Endothelial cell of umbilical vein (primary cell): ENCODE measurements around the gene SLC1A7. TPM values are rescaled to one million over a fixed set of nuclear protein-coding genes. Genes with fewer than 3 reads are reported as not detected.

Experiments used
- BruUV-seq: library from RNA; stranded (reverse); fragments of 400-500 nt; replicated peaks from 2 replicates; lab custom pipeline; 2021; lab: Mats Ljungman, UMichigan
- CTCF ChIA-PET: fragments of 300-600, 350-600 bp; sonication (Branson Sonifier 250); formaldehyde crosslinking; loops from one replicate; lab custom pipeline; 2021; ENCODE audit warnings: antibody characterized with exemption, inconsistent platforms; lab: Charles Lee
- POLR2A ChIA-PET: fragments of 300-600, 350-600 bp; sonication (Branson Sonifier 250); formaldehyde crosslinking; loops from one replicate; lab custom pipeline; 2021; ENCODE audit warnings: antibody characterized with exemption, inconsistent platforms; lab: Charles Lee
- DNase-seq: peaks from one replicate; pipeline ENCODE4 v3.0.0-alpha.2; 2011; ENCODE audit warnings: low read depth, low spot score
- FAIRE-seq: peaks from 2 replicates; lab custom pipeline; 2011; peaks lifted over from hg19 to GRCh38; lab: Jason Lieb, UNC
- H2AFZ ChIP-seq: 2 replicates; pipeline ENCODE4 v1.6.0; 2012; ENCODE audit warnings: low read depth, low read length, control low read depth, inconsistent platforms
- H3K27ac ChIP-seq: 2 replicates; pipeline ENCODE4 v1.5.1; 2011; ENCODE audit warnings: low read depth, mild to moderate bottlenecking, control low read depth, low read length, moderate library complexity; ENCODE audit not compliant: insufficient read depth
- H3K27me3 ChIP-seq, 2 experiments: 2 replicates each; pipeline versions ENCODE4 v1.6.0 to v1.6.1; 2011; ENCODE audit warnings: low read length in 2 of 2, mixed read lengths in 1 of 2; ENCODE audit not compliant: control insufficient read depth in 2 of 2, insufficient read depth in 2 of 2
- H3K36me3 ChIP-seq, 2 experiments: 2 replicates in 1 of 2; 3 replicates in 1 of 2; pipeline ENCODE4 v1.5.1; 2011; ENCODE audit warnings: low read length in 2 of 2, mild to moderate bottlenecking in 1 of 2, moderate library complexity in 1 of 2; ENCODE audit not compliant: control insufficient read depth in 2 of 2, insufficient read depth in 2 of 2; ENCODE audit errors: extremely low read depth in 1 of 2
- H3K4me1 ChIP-seq: 3 replicates; pipeline ENCODE4 v1.5.1; 2011; ENCODE audit warnings: mild to moderate bottlenecking, low read length; ENCODE audit not compliant: control insufficient read depth, insufficient read depth; ENCODE audit errors: extremely low read depth
- H3K4me2 ChIP-seq: 2 replicates; pipeline ENCODE4 v1.6.1; 2011; ENCODE audit warnings: low read length, control low read depth, mixed read lengths; ENCODE audit not compliant: insufficient read depth
- H3K4me3 ChIP-seq, 3 experiments: fragments of 200-600 bp in 1 of 3; sonication (generic), shearing (Covaris generic) in 1 of 3; replicated peaks in 1 of 3; 2 replicates each; pipeline ENCODE4 v1.5.1; 2011 to 2016; ENCODE audit warnings: control low read depth in 3 of 3, low read length in 3 of 3, mild to moderate bottlenecking in 2 of 3, inconsistent platforms in 1 of 3, low read depth in 1 of 3, moderate library complexity in 1 of 3; ENCODE audit not compliant: insufficient read depth in 1 of 3
- H3K79me2 ChIP-seq: 2 replicates; pipeline ENCODE4 v1.6.0; 2012; ENCODE audit warnings: low read length, inconsistent platforms; ENCODE audit not compliant: control insufficient read depth, insufficient read depth
- H3K9ac ChIP-seq: replicated peaks from 2 replicates; pipeline ENCODE3; 2011; ENCODE audit warnings: low read length, control low read depth; ENCODE audit not compliant: insufficient read depth; ENCODE audit errors: extremely low read depth
- H3K9me1 ChIP-seq: replicated peaks from 3 replicates; pipeline ENCODE4 v1.6.0; 2011; ENCODE audit warnings: mild to moderate bottlenecking, low read length; ENCODE audit not compliant: control insufficient read depth, insufficient read depth; ENCODE audit errors: extremely low read depth
- H3K9me3 ChIP-seq: replicated peaks from 2 replicates; pipeline ENCODE4 v1.5.1; 2012; ENCODE audit warnings: low read length, inconsistent platforms; ENCODE audit not compliant: control insufficient read depth, insufficient read depth
- H4K20me1 ChIP-seq: replicated peaks from 2 replicates; pipeline ENCODE3; 2011; ENCODE audit warnings: mild to moderate bottlenecking, low read length; ENCODE audit not compliant: control insufficient read depth, insufficient read depth; ENCODE audit errors: extremely low read depth
- EZH2 ChIP-seq: IDR thresholded peaks from 2 replicates; pipeline ENCODE4 v1.6.1; 2012; ENCODE audit warnings: borderline replicate concordance, low read depth, mild to moderate bottlenecking, moderate library complexity, low read length, inconsistent platforms; ENCODE audit not compliant: severe bottlenecking
- FOS ChIP-seq: IDR thresholded peaks from 2 replicates; pipeline ENCODE4 v1.6.1; 2011; ENCODE audit warnings: mild to moderate bottlenecking, low read length, moderate library complexity, borderline replicate concordance; ENCODE audit not compliant: insufficient read depth
- GATA2 ChIP-seq: IDR thresholded peaks from 2 replicates; pipeline ENCODE4 v1.7.0; 2011; ENCODE audit warnings: low read depth, mild to moderate bottlenecking, moderate library complexity, mixed read lengths, low read length; ENCODE audit not compliant: insufficient read length, insufficient read depth
- JUN ChIP-seq: IDR thresholded peaks from 2 replicates; pipeline ENCODE4 v1.6.1; 2011; ENCODE audit warnings: borderline replicate concordance, low read depth; ENCODE audit not compliant: insufficient read length, insufficient read depth
- MYC ChIP-seq: IDR thresholded peaks from one replicate; pipeline ENCODE4 v1.6.1; 2011; ENCODE audit warnings: mild to moderate bottlenecking, low read depth, low read length
- POLR2A ChIP-seq: IDR thresholded peaks from 2 replicates; pipeline ENCODE4 v1.6.1; 2012; ENCODE audit warnings: low read depth, mild to moderate bottlenecking, control low read depth, low read length
- POLR2AphosphoS5 ChIP-seq: IDR thresholded peaks from 2 replicates; pipeline ENCODE4 v1.6.1; 2012; ENCODE audit warnings: low read depth, mild to moderate bottlenecking, control low read depth, low read length, moderate library complexity; ENCODE audit not compliant: insufficient read depth
- dilution Hi-C: fragments of 300-500 bp; cut with MboI; formaldehyde crosslinking; loops from one replicate; pipeline ENCODE4 v1.15.0; 2019; ENCODE audit warnings: low sequenced_read_pairs; ENCODE audit not compliant: extremely low pct_ligation_motif_present
- intact Hi-C: fragments of 100-400 bp; cut with micrococcal nuclease; formaldehyde crosslinking; loops from one replicate; pipeline ENCODE4 v1.10.0; 2022
- polyA plus RNA-seq, 4 experiments: library from polyadenylated mRNA; depleted of rRNA in 3 of 4; stranded (reverse) in 3 of 4; unstranded in 1 of 4; fragments of >200 nt; gene quantifications; 2 replicates each; pipeline versions ENCODE4 v1.2.1 to v1.2.3, GENCODE V29; 2011 to 2012; ENCODE audit warnings: missing spikeins in 1 of 4
- total RNA-seq: library from RNA; stranded (reverse); gene quantifications from 2 replicates; pipeline ENCODE4 v1.2.3, GENCODE V29; 2021
- TF ChIP-seq, protein P1 (sequence below), 2 donors: IDR thresholded peaks; 1 replicate in 1 of 2; 2 replicates in 1 of 2; pipeline ENCODE4 v1.5.1; 2011; ENCODE audit warnings: low read length in 2 of 2, mild to moderate bottlenecking in 2 of 2, moderate library complexity in 2 of 2, control low read depth in 1 of 2, inconsistent platforms in 1 of 2, low read depth in 1 of 2; ENCODE audit not compliant: insufficient read depth in 1 of 2; ENCODE audit errors: extremely low read depth in 1 of 2
- TF ChIP-seq, protein P2 (sequence below): IDR thresholded peaks from 2 replicates; pipeline ENCODE4 v1.6.1; 2011; ENCODE audit not compliant: insufficient read depth, insufficient read length

Gene SLC1A7
- total and polyA plus RNA-seq, 2 donors (not counting 3 experiments of a cell fraction or from before 2014, with no cell fraction given): not detected

DNA sequence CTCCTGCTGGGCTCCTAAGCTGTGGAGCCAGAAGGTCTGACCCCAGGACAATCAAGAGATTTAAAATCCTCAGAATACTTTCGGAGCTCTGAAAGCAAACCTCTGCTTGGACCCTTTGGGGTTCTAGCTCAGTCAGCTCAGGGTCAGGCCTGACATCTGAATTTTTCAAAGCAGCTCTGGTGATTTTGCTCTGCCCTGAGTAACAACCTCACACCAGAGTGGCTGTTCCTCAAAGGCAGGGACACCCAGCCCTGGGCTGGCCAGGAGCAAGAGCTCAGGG is 11.9 kb downstream of the SLC1A7 start:
- no TSS peak for BruUV-seq
- dilution Hi-C loops: no loop called here
- CTCF ChIA-PET: no interaction called here

More for the DNA sequence above, 11.9 kb downstream of the SLC1A7 start:
- no peak for TF ChIP-seq JUN
- TF ChIP-seq FOS: no peak
- TF ChIP-seq POLR2AphosphoS5: no peak
- TF ChIP-seq, protein P1, sequence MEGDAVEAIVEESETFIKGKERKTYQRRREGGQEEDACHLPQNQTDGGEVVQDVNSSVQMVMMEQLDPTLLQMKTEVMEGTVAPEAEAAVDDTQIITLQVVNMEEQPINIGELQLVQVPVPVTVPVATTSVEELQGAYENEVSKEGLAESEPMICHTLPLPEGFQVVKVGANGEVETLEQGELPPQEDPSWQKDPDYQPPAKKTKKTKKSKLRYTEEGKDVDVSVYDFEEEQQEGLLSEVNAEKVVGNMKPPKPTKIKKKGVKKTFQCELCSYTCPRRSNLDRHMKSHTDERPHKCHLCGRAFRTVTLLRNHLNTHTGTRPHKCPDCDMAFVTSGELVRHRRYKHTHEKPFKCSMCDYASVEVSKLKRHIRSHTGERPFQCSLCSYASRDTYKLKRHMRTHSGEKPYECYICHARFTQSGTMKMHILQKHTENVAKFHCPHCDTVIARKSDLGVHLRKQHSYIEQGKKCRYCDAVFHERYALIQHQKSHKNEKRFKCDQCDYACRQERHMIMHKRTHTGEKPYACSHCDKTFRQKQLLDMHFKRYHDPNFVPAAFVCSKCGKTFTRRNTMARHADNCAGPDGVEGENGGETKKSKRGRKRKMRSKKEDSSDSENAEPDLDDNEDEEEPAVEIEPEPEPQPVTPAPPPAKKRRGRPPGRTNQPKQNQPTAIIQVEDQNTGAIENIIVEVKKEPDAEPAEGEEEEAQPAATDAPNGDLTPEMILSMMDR (IDR thresholded peaks at IDR 0.05; ENCODE audit: extremely low read depth in 1 of 2, insufficient read depth in 1 of 2, low read depth in 1 of 2, low read length in 2 of 2): no peak
- no peak for TF ChIP-seq GATA2
- no peak for TF ChIP-seq EZH2
- TF ChIP-seq MYC: no peak
- TF ChIP-seq POLR2A: no peak
- TF ChIP-seq, protein P2, sequence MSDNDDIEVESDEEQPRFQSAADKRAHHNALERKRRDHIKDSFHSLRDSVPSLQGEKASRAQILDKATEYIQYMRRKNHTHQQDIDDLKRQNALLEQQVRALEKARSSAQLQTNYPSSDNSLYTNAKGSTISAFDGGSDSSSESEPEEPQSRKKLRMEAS: no peak
- no peaks in the 10 kb centered on the region for H3K4me1 ChIP-seq
- POLR2A ChIA-PET: interaction anchor here (0.6 kb wide), 1 partner anchor 24 kb away, joined by 5 read pairs; no protein-coding TSS in a partner anchor
- no peaks in the 10 kb centered on the region for H3K9me3 ChIP-seq
- DNase-seq (no peak), FAIRE-seq (no peak)
- H3K36me3 ChIP-seq: no peaks in the 10 kb centered on the region
- H3K4me3 ChIP-seq: no peak overlapping the region
- H3K27ac ChIP-seq: no peak overlapping the region
- no peaks in the 10 kb centered on the region for H3K79me2 ChIP-seq
- no peak overlapping the region for H3K4me2 ChIP-seq
- H2AFZ ChIP-seq: no peak overlapping the region
- H4K20me1 ChIP-seq: no peaks in the 10 kb centered on the region
- no peak overlapping the region for H3K9ac ChIP-seq
- H3K27me3 ChIP-seq: peaks cover 0 to 5% of the 10 kb centered on the region in 2 experiments
- intact Hi-C loops: no loop called here
- H3K9me1 ChIP-seq: no peaks in the 10 kb centered on the region
